NT2/D1 (cell line): ENCODE results near the gene MCUR1.

Experiments used
- SUZ12 ChIP-seq: IDR thresholded peaks from 2 replicates; pipeline ENCODE4 v1.6.1; 2011; ENCODE audit not compliant: insufficient read length, insufficient read depth; ENCODE audit errors: extremely low read depth
- YY1 ChIP-seq: IDR thresholded peaks from 2 replicates; pipeline ENCODE4 v1.6.1; 2011; ENCODE audit not compliant: insufficient read length, insufficient read depth
- ZNF274 ChIP-seq: IDR thresholded peaks from 2 replicates; pipeline ENCODE4 v1.6.1; 2011; ENCODE audit warnings: mild to moderate bottlenecking, low read depth, low read length

- no peak for TF ChIP-seq SUZ12
- no peak for TF ChIP-seq ZNF274
- TF ChIP-seq YY1 = no peak
Measured at GRCh38 chr6:13836170-13836569, 21.8 kb upstream of the MCUR1 start.
